Fibroblast of peridontal ligament (primary cell): Measurements from ENCODE around the gene RIN3.
A peak's percentile ranks its signal among the peaks of the same experiment; 100 is the strongest.

Experiments
- DNase-seq: peaks from one replicate; pipeline ENCODE4 v3.0.0-alpha.2; 2010; ENCODE audit errors: extremely low read depth

RIN3 gene

DNA sequence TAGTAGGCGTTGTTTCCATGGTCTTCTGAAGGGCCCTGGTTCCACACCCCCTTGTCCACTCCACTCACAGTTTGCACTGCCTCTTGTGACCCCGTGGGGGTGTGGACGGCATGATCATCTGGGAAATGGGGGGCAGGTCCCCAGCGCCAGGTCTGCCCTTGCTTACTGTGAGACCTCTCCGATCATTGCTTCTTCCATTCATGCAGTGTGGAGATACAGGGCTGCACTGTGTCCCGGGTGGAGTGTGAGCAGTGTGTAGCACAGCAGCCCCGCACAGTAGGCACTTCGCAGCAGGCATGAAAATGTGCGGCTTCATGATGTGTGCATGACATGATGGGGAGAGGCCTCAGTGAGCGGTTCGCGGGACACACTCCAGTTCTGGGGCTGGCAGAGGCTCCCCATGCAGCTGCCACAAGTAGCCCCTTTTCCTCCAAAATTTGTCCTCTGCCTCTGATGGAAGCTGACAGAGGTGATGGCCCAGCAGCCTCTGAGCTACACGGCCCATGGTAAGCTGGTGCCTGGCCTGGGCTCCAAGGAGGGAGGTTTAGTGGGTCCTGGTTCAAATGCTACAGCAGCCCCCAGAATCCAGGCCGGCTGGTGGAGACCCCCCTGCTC, 15.0 kb downstream of the RIN3 start:
- no peak for DNase-seq

DNA sequence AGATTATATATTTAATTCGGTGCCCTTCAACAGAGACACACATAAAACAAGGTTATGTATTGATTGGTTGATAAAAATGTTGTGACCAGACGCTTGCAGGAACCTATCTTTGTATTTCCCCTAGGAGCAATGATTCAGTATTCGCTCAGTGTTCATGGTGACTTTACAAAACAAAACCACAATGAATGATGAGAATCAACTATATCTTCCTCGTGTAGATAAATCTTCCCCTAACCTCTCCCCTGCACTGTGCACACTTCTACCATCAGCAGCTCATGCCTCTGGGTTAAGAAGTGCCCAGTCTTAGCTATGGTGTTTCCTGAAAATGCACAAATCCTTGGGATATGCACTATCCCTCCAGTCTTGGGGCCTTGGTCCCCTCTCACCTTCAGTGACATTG, 16.3 kb downstream of the RIN3 start:
- DNase-seq, result no peak

DNA sequence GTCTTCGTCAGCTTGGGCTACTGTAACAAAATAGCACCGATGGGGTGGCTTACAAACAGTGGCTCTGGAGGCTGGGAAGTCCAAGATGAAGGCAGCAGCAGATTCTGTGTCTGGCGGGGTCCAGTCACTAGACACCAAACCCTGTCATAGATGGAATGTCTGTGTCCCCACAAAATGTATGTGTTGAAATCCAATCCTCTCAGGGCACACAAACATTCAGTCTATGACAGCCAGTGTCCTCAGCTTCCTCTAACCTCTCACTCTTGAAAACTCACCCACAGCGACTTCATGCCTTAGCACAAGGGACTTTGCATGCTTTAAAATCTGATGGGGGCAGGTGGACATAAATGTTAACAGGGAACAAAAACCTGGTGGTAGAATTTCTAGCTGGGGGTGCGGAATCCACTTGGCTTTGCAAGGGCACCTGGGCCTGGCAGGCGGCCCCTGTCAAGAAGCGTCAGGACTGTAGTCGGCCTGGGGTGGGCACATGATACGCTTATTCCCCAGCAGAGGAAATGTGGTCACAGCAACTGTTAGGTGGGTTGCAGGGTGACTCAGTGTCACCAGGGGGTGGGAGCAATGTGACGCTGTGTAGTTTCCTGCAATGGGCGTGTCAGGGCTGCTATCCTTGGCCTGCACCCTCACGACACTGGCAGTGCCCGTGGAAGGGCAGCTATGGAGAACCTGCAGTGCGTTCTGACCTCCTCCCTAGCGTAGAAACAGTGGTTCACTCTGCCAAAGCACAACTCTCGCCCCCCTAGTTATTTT, 17.7 kb downstream of the RIN3 start:
- DNase-seq, result no peak

DNA sequence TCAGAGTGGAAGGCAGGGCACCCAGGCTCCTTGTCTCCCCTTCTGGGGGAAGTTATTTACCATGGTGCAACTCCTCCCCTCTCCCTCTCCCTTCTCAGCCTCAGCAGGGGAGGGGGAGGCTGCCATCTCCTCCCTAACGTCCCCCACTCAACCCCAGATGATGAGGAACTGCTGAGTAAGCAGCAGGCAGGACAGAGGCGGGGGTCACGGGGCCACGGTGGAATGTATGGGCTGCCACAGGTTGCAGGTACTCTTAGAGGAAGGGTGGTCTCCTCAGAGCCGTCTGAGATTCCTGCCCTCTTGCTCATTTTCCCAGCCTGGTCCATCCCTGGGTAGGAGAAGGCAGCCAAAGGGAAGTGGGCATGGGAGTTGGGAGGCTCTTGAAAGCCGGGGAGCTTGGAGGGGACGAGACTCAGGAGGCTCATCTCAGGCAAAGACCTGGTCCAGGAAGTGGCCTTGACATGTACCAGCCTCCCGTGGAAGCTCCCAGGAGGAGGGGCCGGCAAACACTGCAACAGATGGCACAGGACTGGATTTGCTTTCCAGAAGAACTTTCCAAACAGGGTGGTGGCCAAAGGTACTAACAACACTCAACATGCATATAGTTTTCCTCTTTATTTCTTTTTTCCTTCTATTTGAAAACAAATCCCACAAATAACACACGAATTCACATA, 19.0 kb downstream of the RIN3 start:
- DNase-seq, result no peak

DNA sequence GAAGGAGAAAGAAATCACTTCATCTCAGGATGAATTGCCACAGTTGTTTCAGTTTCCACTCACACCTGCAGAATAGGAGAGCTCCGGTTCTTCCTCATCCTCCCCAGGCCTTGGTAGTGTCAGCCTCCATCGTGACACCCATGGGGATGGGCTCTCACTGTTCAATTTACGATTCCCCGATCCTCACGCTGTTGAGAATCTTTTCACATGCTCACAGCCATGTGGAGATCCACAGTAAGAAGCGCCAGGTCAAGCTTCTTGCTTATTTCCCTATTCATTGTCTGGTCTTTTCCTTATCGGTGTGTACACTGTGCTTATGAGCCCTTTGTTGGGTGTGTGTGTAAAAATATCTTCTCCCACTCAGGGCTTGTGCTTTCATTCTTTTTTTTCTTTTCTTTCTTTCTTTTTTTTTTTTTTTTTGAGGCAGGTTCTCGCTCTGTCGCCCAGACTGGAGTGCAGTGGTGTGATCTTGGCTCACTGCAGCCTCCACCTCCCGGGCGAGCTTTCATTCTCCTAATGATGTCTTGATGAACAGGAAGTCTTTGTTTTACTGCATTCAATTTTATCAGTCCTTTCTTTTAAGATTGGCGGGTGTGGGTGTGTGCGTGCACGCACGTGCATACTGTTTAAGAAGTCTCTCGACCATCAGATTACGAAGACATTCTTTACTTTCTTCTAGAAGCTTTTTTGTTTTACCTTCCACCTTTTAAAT, 21.5 kb downstream of the RIN3 start:
- DNase-seq, result no peak

DNA sequence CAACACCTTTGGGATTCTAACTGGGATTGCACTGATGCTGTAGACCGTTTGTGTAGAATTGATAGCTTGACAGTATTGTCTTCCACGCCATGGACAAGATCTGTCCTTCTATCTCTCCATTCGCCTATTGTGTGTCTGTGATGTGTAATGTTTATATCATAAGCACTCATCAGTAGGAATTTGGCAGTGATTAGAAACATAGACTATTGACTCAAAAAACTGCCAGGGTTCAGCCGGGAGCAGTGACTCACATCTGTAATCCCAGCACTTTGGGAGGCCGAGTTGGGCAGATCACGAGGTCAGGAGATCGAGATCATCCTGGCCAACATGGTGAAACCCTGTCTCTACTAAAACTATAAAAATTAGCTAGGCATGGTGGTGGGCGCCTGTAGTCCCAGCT, 22.6 kb downstream of the RIN3 start:
- peak; percentile 92 for DNase-seq

DNA sequence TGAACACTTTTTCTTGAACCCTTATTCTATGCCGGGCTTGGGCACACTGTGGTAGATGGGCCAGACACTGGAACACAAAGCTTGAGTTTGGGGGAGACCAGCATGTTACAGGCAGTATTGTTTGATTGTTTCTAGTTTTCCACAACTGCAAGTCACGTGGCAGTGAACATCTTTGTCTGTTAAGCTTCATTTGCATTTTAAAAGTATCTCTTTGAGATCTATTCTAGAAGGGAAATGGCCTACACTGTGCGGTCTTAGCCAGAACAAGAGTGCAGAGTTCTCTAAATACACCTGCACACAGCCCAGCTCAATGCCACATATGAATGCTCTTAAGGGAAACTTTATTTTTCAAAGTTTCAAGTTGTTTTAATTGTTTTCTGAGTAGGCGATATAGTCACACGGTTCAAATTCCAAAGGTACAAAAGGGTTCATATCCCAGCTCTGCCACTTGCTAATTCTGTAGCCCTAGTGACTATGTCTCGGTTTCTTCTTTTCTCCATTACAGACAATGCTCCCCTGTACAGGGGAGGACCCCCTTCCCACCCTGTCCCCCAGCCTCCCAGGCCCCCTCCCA, 24.9 kb downstream of the RIN3 start:
- DNase-seq, result no peak

DNA sequence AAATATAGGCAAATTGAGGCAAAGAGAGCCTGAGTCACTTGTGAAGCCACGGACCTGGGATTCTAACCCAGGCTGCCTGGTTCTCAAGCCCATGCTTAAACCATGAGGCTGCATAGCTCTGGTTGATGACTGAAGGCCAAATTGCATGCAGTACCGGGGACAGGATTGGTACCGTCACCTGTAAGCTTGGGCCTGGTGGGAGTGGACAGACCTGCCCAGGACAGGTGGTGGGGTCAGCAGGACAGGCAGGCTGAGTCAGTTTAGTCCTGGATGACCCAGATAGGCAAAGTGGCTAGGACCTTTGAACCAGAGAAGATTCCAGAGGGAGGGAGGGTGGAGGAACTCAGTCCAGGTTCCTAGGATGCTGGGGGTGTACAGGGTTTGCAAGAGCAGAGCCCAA, 25.8 kb downstream of the RIN3 start:
- no peak for DNase-seq

DNA sequence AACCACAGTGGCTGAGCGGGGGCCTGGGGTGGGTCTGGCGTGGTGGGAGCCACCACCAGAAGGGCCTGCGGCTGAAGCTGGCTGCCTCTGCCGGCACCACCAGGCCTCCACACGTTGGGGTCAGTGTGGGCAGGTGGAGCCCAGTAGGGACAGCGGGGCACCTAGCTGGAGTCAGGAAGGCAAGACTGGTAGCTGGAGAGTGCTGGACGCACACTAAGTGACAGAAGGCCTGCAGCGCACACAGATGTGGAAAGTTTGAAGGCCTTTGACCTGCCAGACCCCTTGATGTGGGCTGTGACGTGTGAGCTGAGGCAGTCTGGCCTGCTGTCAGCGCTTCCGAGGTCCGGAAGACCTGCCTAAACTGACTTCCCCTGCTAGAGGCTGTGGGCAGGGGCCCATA, 26.3 kb downstream of the RIN3 start:
- no peak for DNase-seq

DNA sequence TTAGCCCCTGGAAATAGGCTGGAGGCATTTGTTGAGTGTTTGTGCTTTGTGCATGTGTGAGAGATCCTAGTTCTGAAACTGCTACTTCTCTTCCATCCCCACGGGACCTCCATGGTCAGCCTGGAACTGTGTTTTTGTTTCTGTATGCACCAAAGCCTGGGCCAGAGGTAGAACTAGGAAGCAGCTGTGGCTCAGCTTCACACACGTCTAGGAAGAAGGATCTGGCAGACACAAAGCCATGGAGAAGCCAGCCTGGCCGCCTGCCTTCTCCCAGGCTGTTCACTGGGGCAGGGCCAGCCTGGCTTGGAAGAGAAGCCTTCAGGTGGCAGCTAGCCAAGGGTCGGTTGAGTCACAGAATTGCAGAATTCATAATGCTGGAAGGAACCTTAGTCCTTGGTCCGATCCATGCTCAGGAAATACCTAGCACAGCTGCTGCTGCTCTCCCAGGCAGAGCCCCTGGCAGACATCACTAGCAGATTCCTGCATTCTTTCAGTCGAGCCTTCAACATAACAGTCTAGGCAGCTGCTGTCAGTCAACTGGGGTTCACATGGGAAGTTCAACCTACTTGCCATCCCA, 27.0 kb downstream of the RIN3 start:
- peak; percentile 100 for DNase-seq

DNA sequence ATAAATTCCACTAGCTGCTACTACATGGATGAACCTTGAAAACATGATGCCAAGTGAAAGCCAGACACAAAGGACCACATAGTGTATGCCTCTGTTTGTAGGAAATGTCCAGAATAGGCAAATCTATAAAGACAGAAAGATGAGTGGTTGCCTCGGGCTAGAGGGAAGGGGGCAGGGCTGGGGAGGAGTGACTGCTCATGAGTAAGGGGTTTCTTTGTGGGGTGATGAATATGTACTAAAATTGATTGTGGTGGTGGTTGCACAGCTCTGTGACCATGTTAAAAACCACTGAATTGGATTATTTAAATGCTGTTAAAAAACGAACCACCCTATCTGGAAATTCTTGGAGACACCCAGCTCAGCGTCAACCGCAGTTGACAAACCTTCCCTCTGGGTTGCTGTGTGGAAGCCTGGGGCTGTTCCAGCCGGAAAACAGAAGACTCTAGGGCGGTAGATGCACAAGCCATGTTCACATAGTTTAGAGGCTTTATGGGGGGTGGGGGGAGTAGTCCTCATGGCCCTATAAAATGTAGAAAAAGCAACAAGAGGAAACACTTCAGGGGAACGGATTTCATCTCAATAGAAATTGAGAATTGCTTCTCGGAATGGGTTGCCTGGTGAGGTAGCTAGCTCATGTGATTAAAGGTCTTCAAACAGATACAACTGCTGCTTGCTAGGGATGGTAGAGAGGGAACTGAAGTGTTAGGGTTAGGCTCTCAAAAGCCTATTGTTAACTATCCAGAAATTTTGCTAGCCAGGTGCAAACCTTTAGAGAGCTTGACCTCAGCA, 29.4 kb downstream of the RIN3 start:
- DNase-seq, result no peak

DNA sequence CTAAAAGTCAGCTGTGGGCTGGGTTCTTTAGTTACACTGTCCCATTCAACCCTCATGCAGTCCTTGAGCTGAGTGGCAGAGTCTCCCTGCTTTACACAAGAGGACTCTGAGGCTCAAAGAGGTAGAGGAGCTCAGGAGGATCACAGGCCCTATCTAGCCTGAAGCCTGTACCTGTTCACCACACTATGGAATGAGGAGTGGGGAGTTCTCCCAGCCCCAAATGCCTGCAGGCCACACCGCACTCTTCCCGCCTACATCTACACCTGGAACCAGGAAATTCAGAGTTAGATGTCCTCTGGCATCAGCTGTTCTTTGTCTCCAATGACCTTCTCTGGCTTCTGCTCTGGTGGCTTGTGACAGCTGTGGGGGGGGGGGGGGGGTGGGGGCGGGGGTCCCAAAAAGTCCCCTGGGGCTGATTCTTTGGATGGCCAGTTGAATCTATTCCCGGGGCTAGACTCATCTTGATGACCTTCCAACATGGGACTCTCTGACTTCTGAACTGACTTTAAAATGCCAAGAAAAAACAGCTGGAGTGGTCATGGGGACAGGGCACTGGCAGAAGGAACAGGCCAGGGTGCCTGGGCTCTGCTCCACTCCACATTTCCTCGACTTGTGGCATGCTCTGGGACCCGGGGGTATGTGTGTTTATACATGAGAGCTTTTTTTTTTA, 30.6 kb downstream of the RIN3 start:
- DNase-seq, result no peak

DNA sequence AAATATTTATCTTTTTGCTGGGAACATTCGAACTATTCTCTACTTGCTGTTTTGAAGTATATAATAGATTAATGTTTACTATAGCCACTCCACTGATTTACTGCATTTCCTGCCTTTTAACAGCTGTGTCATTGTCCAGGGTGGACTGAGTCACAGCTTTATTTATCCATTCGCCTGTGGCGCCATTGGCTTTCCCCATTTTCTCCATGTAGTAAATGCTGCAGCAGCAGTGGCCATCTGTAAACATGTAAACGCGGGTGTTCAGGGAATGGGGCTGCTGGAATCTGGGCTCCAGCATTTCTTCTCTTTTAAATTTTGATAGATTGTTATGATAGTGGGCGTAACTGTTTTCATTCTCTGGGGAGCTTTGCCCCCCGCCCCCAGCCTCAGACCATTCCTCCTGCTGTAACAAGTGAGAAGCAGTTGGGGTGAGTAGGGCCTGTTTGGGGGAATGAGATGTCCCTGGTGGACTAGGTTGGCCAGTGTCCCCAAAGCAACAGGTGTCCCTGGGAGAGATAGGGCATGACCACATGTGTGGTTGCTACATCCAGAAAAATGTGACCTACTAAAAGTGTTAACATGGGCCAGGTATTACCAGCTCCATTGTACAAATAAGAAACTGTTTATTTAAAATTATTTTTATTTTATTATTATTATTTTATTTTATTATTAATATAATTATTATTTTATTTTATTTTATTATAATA, 32.9 kb downstream of the RIN3 start:
- DNase-seq, result no peak

DNA sequence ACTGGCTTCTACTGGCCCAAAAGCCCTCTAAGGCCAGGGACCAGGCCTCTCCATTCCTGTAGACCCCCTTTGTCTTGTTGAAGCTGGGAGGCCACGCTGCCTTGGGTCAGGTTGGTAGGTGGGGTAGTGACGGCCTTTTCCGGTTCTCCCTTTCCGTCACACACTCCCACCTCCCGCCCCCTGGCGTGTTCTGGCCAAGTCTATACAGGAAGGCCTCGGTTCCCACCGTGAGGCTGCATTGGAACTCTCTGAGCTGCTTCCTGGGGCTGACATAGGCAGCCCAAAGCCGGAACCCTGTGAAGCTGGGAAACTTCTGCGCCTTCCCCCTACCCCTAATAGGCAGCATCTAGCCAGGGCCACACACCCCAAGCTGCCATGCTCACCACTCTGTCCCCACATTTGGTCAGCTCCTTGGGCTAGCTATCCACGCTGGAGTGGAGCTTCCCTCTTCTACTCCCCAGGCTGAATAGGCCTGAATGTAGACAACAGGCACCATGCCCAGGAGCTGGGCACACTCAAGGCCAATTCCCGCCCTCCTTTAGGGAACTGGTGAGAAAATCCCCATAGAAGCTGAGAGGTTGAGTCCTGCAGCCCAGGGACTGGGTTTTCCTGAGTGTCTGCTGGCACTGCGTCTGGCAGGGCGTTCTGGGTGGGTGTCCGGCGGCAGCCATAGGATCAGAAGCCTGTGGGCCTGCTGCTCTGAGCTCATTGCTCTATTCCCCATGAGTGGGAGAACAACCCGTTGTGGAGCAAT, 35.7 kb downstream of the RIN3 start:
- DNase-seq, result no peak

DNA sequence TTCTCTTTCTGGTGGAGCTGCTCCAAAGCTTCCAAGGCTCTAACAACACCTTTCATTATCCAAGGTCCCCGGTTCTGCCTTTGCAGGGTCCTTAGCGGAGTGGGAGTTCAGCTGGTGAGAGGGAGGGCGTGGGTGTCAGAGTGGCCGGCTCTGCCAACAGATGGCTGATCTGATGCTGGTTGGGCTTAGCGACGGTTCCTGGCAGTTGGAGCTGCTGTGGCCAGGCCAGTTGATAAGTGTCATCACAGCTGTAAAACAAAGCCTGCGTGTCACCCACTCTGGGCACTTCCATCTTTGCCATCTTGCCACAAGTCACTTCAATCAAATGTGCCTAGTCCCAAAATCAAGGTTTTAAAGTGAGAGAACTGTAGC, 36.3 kb downstream of the RIN3 start:
- peak; percentile 15 for DNase-seq

DNA sequence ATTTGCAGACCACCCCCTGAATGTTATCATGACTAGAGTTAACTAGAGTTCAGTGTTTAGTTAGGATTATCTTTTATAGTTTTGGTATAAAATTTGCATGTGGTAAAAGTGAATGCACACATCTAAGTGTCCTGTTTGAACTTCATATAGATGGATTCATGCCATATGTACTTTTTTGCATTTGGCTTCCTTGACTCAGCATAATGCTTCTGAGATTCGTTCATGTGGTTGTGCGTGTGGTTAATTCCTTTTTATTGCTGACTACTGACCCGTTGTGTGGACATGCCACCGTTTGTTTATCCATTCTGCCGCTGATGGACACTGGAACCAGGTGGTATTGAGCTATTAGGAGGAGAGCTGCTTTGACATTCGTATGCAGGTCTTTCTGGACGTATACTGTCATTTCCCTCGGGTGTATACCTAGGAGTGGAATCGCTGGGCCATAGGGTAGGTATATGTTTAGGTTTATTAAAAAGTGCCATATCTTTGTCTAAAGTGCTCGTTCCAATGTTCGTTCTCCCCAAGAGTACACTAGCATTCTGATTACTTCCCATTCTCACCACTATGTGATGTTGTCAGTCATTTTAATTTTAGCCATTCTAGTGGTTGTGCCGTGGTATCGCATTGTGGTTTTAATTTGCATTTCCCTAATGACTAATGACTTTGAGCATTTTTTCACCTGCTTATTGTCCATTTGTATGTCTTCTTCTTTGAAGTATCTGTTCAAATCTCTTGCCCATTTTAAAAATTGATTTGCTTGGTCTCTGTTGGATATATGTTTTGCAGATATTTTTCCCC, 37.7 kb downstream of the RIN3 start:
- no peak for DNase-seq

DNA sequence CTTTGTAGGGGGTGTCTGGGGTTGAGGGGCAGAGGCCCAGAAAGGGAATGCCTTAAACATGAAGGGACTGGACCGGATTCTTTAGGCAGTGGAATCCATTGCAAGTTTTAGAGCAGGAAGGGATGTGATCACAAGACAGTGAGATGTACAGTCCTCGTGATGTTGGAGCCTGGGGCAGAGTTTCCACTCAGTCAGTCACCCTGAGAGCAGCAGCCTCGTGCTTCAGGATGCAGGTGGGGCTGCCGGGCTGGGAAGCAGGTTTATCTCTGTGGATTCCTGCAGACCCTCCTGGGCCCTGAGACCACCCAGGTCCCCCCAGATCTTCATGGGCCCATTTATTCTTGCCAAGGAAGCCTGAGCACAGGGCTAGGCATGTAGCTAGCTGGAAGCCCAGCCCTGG, 38.5 kb downstream of the RIN3 start:
- no peak for DNase-seq

DNA sequence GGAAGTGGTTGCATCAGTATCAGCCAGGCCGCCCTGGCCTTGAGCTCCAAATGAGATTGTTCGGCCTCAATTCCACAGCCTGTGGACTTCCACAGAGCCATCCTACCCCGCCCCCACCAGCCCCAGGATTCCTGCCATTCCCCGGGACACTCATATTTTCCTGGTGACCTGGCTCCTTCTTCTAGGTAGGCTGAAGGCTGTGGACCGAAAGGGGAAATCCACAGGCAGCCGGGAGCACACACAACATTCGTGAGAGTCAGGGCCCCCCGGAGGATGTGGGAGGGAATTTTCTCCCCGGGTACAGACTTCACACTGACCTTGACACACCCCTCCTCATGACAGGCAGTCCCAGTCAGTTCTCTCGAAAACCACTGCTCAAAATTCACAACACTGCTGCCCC, 39.9 kb downstream of the RIN3 start:
- DNase-seq, result peak; percentile 27
